Measurements from ENCODE around the gene CRTC3.
"Not testable (repeated sequence)": the region's sequence is repeated elsewhere in the genome, so short reads cannot be mapped to it uniquely, and the experiment has no call there.

CRTC3 gene

GRCh38 chr15:90647326-90647725 is 117.6 kb downstream of the CRTC3 start:
- no peak for DNase-seq (ENCODE audit: low read depth, low spot score)

- peak; percentile 83 for DNase-seq (ENCODE audit: low read depth, low spot score)
These were observed 118.7 kb downstream of the CRTC3 start for GRCh38 chr15:90648137-90649070.

- DNase-seq (ENCODE audit: low read depth, low spot score): no peak
These were observed 120.6 kb downstream of the CRTC3 start for GRCh38 chr15:90650117-90650955.

- no peak for DNase-seq (ENCODE audit: low read depth, low spot score)
These were observed 121.4 kb downstream of the CRTC3 start for GRCh38 chr15:90650956-90651689.

GRCh38 chr15:90654233-90655136 is 124.8 kb downstream of the CRTC3 start:
- no peak for DNase-seq (ENCODE audit: low read depth, low spot score)

DNA sequence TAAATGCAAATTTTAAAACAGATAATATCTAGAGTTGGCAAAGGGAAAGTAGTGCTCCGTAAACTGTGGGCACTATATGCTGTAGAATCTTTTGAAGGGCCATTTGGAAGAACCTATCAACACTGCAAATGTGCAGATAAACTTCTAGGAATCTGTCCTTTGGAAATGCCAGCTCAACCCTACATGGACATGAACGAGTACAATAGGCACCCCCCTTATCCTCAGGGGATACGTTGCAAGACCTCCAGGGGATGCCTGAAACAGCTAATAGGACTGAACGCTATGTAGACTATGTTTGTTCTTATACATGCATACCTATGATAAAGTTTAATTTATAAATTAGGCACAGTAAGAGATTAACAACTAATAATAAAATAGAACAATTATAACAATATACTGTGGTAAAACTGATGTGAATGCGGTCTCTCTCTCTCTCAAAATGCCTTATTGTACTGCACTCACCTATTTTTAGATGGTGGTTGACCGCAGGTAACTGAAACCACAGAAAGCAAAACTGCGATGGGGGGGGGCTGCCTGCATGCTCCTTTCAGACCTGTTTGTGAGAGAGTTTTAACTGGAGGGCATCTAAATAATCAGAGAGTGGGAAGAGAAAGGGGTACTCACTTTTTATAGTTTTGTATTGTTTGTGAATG is 127.9 kb downstream of the CRTC3 start:
- DNase-seq (ENCODE audit: low read depth, low spot score): not testable (repeated sequence)

- no peak for DNase-seq (ENCODE audit: low read depth, low spot score)
These were observed 129.8 kb downstream of the CRTC3 start for GRCh38 chr15:90659481-90659880.

- peak; percentile 53 for DNase-seq (ENCODE audit: low read depth, low spot score)
These were observed 130.7 kb downstream of the CRTC3 start for GRCh38 chr15:90660195-90660998.

DNA sequence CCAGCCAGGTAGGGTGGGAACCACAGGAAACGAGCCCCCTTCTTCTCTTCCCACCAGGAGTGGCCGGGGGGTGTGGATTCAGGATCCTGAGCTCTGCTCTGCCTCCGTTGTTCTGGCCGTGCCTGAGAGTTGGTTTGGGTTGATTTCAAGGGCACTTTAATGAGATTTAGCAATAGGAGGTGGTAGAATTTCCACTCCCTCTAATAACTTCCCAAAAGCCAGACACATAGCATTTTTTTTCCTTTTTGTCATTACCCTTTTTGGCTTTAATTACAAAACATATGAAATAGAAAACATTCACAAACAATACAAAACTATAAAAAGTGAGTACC is 131.2 kb downstream of the CRTC3 start:
- DNase-seq (ENCODE audit: low read depth, low spot score): not testable (repeated sequence)

DNA sequence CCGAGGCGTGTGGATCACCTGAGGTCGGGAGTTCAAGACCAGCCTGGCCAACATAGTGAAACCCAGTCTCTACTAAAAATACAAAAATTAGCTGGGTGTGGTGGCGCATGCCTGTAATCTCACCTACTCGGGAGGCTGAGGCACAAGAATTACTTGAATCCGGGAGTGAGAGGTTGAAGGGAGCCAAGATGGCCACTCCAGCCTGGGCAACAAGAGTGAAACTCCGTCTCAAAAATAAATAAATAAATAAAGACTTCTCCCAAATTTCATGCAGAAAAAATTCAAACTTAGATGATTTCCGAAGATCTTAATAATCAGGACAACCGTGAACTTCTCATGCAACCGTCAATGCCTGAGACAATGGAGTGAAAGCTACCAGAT is 134.3 kb downstream of the CRTC3 start:
- DNase-seq (ENCODE audit: low read depth, low spot score): not testable (repeated sequence)

DNA sequence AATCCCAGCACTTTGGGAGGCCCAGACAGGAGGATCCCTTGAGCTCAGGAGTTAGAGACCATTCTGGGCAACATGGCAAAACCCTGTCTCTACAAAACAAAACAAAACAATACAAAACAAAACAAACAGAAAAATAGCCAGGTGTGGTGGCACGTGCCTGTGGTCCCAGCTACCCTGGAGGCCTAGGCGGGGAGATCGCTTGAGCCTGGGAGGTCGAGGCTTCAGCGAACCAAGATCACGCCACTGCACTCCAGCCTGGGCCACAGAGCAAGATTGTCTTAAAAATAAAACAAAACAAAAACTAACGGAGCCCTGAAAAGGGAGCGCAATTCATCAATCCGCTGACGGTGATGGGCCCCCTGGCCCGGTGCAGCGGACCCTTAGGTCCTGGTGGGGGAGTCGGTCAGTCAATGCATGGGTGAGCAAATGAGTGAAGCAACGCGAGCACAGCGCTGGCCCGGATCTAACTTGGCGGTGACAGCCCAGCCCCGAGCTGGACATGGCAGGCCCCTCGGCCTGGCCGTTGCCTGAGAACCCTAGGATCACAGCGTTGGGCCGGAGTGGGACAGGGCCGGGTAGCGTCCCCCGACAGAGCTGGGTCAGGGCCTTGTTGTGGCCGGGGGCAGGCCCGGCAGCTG is 135.0 kb downstream of the CRTC3 start:
- DNase-seq (ENCODE audit: low read depth, low spot score): peak; percentile 54

DNA sequence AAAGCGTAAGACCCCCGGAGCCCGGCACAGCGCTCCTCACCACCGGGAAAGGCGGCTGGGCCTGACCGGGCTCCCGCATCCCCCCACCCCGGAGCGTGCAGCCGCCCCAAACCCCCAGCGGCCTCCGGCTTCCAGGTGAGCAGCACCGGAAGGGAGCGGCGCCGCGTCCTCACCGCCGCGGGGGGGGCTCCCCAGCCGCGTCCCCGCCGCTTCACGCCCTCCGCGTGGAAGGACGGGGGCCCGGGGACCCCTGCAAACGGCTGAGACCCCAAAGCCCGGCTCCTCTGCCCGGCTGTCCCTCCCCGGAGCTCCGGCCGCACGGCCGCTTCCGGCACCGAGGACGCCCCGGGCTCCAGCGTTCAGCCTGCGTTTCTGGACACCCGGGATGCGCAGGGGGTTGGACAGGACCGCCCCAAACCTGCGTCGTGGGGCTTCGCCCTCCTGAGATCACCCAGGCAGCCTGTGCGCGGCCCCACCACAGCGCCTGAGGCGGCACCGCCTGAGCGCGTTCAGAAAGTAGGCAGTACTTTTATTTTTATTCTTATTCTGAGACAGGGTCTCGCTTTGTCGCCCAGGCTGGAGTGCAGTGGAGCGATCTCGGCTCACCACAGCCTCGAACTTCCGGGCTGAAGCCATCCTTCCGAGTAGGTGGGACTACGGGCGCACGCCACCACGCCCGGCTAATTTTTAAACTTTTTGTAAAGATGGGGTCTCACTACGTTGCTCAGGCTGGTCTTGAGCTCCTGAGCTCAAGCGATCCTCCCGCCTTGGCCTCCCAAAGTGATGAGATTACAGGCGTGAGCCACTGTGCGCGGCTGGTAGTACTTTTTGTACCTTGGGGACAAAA is 135.8 kb downstream of the CRTC3 start:
- peak; percentile 72 for DNase-seq (ENCODE audit: low read depth, low spot score)

- DNase-seq (ENCODE audit: low read depth, low spot score): no peak
These were observed 136.6 kb downstream of the CRTC3 start for GRCh38 chr15:90666135-90666909.

DNA sequence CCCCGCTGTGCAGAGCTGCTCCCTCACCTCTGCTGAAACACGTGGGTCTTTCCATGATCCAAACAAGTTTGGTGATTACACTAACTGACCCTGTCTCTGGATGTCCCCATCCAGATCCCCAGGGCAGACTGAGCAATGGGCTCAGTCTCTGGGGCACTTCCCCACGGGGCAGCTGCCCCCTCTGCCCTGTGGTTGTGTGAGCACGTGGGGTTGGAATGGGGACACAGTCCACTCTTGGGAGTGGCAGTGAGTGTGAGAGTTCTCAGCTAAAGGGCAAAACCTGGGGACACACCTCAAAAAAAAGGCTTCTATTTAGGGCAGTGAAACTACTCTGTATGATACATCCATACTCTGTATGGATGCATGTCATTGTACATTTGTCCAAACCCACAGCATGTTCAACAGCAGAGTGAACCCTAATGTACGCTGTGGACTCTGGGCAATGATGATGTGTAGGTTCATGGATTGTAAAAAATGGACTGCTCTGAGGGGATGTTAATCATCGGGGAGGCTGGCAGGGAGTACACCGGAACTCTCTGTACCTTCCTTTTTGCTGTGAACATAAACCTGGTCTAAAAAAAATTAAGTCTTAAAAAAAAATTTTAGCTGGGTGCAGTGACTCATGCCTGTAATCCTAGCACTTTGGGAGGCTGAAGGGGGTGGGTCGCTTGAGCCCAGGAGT is 137.5 kb downstream of the CRTC3 start:
- no peak for DNase-seq (ENCODE audit: low read depth, low spot score)

DNA sequence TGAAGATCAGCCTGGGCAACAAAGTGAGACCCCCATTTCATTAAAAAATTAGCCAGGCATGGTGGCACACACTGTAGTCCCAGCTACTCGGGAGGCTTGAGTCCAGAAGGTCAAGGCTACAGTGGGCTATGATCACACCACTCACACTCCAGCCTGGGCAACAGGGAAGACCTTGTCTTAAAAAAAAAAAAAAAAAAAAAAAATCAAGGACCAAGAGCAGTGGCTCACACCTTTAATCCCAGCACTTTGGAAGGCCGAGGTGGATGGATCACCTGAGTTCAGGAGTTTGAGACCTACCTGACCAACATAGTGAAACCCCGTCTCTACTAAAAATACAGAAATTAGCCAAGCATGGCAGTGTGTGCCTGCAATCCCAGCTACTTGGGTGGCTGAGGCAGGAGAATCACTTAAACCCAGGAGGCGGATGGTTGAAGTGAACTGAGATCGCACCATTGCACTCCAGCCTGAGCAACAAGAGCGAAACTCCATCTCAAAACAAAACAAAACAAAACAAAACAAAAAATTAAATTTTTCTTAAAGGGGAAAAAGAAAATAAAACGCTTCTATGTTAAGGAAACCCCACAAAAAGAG is 138.1 kb downstream of the CRTC3 start:
- not testable (repeated sequence) for DNase-seq (ENCODE audit: low read depth, low spot score)

- DNase-seq (ENCODE audit: low read depth, low spot score): not testable (repeated sequence)
These were observed 140.9 kb downstream of the CRTC3 start for GRCh38 chr15:90670631-90671030.
